ENCODE data around the gene SLC15A2. TPM values are rescaled to one million over a fixed set of nuclear protein-coding genes. Genes with fewer than 3 reads are reported as not detected.
"Not testable (repeated sequence)": the region's sequence is repeated elsewhere in the genome, so short reads cannot be mapped to it uniquely, and the experiment has no call there.

Gene SLC15A2, protein sequence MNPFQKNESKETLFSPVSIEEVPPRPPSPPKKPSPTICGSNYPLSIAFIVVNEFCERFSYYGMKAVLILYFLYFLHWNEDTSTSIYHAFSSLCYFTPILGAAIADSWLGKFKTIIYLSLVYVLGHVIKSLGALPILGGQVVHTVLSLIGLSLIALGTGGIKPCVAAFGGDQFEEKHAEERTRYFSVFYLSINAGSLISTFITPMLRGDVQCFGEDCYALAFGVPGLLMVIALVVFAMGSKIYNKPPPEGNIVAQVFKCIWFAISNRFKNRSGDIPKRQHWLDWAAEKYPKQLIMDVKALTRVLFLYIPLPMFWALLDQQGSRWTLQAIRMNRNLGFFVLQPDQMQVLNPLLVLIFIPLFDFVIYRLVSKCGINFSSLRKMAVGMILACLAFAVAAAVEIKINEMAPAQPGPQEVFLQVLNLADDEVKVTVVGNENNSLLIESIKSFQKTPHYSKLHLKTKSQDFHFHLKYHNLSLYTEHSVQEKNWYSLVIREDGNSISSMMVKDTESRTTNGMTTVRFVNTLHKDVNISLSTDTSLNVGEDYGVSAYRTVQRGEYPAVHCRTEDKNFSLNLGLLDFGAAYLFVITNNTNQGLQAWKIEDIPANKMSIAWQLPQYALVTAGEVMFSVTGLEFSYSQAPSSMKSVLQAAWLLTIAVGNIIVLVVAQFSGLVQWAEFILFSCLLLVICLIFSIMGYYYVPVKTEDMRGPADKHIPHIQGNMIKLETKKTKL
- total RNA-seq (1 to 10 TPM in 1 of 4 donors, under 1 TPM in 3; 0.52 to 1.8 (median 0.68) TPM), polyA plus RNA-seq (under 1 TPM; 0.30 to 0.38 (median 0.36) TPM)
- long read RNA-seq, donor 1 = 0 reads
- long read RNA-seq, donor 2 = 0 reads

DNA sequence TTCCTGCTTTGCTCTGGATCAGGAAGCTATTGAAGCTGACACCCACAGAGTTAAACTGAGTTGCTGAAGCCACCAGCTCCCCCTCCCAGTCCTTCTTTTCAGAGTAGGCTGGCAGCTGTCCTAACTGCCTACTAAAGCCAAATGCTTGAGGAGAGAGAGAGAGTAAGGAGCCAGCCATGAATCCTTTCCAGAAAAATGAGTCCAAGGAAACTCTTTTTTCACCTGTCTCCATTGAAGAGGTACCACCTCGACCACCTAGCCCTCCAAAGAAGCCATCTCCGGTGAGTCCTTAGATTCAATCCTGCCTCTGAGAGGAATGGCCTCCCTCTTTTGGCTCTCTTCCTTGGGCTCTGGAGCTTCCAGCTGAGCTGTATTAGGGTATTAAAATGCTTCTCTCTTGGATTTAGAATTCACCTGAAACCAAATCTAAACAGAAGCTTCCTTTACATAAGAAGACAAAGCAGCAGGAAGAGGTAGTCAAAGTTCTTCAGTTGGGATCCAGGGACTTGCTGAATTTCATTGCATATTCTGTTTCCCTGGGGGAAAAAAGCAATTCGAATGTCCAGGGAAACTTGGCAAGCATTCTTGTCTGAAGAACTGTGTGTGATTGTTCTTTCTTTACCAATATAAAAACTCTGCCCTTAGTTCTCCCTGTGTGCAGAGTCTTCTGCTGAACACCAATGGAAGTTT is at the start of gene SLC15A2:
Gene SLC15A2, plus strand, starts transcription at position 101 of the 690 bp plus-strand sequence. Its CDS starts 76 bp downstream, at position 177.
- H3K4me1 ChIP-seq = peaks cover 23% of the 10 kb centered on the region
- no peak within 1 kb of the TSS for H3K27ac ChIP-seq
- ATAC-seq (peak in 3 of 4 donors; percentile 48 to 71 (median 65)), DNase-seq (no peak)
- intact Hi-C loops (cut with DNase I) = no loop called here
- no peaks in the 10 kb centered on the region for H3K27me3 ChIP-seq (ENCODE audit: insufficient read depth in 3 of 3, low read length in 2 of 3)
- H3K4me3 ChIP-seq = no peak within 1 kb of the TSS
- WGBS, 3 donors = 5 to 16% (median 11%) methylated on average over 3 of the region's 3 CpGs
- no peaks in the 10 kb centered on the region for H3K36me3 ChIP-seq (ENCODE audit: insufficient read depth in 1 of 2, low read depth in 1 of 2)
- H3K9me3 ChIP-seq = no peaks in the 10 kb centered on the region
- TF ChIP-seq, protein P1, sequence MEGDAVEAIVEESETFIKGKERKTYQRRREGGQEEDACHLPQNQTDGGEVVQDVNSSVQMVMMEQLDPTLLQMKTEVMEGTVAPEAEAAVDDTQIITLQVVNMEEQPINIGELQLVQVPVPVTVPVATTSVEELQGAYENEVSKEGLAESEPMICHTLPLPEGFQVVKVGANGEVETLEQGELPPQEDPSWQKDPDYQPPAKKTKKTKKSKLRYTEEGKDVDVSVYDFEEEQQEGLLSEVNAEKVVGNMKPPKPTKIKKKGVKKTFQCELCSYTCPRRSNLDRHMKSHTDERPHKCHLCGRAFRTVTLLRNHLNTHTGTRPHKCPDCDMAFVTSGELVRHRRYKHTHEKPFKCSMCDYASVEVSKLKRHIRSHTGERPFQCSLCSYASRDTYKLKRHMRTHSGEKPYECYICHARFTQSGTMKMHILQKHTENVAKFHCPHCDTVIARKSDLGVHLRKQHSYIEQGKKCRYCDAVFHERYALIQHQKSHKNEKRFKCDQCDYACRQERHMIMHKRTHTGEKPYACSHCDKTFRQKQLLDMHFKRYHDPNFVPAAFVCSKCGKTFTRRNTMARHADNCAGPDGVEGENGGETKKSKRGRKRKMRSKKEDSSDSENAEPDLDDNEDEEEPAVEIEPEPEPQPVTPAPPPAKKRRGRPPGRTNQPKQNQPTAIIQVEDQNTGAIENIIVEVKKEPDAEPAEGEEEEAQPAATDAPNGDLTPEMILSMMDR (IDR thresholded peaks at IDR 0.05) = no peak

DNA sequence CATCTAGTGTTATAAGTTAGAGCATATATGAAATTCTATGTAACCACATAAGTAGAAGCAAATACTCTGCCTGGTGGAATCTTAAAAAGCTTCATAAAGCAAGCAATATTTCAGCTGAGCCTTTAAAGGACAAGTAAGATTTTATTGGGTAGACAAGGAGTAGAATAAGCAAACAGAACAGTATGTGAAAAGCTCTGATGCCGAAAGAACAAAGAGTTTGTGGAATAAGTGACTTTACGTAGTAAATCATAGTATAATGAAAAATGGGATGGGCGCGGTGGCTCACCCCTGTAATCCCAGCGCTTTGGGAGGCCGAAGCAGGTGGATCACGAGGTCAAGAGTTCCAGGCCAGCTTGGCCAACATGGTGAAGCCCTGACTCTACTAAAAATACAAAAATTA is 49.3 kb upstream of the SLC15A2 start:
- ATAC-seq (no peak), DNase-seq (no peak)
- intact Hi-C loops (cut with DNase I) = no loop called here
- no peaks in the 10 kb centered on the region for H3K27me3 ChIP-seq (ENCODE audit: insufficient read depth in 3 of 3, low read length in 2 of 3)
- WGBS, 3 donors = 95 to 100% (median 98%) methylated on average over 7 of the region's 7 CpGs
- TF ChIP-seq, protein P1 (IDR thresholded peaks at IDR 0.05) = no peak
- no peak overlapping the region for H3K4me3 ChIP-seq
- H3K36me3 ChIP-seq (ENCODE audit: insufficient read depth in 1 of 2, low read depth in 1 of 2) = peaks cover 0 to 4% of the 10 kb centered on the region in 2 donors
- no peak overlapping the region for H3K27ac ChIP-seq
- H3K9me3 ChIP-seq = no peaks in the 10 kb centered on the region
- H3K4me1 ChIP-seq = no peaks in the 10 kb centered on the region

DNA sequence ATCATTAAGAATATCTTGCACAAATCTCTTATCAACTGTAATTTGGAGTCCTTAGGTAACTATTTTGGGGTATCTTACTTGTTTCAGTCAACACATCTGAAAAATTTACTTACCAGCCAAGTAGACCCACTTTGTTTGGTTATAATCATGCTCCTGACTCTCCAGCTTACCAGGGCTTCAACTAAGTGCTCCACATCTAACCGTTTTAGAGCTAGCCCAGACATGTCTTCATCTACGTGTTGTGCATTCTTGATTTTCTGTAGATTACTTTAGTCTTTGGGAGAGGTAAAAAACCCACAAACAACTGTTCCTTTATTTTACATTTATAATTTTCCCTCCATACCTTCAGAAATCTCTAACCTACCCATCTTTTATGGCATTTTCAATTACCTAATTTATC is 41.9 kb upstream of the SLC15A2 start:
- intact Hi-C loops (cut with DNase I) = no loop called here
- no peak overlapping the region for H3K27ac ChIP-seq
- peaks cover 0 to 6% of the 10 kb centered on the region in 2 donors for H3K36me3 ChIP-seq (ENCODE audit: insufficient read depth in 1 of 2, low read depth in 1 of 2)
- no peak overlapping the region for H3K4me3 ChIP-seq
- ATAC-seq (no peak), DNase-seq (no peak)
- TF ChIP-seq, protein P1 (IDR thresholded peaks at IDR 0.05) = no peak
- 86 to 90% (median 89%) methylated on average over 2 of the region's 2 CpGs for WGBS, 3 donors
- H3K27me3 ChIP-seq (ENCODE audit: insufficient read depth in 3 of 3, low read length in 2 of 3) = no peaks in the 10 kb centered on the region
- H3K4me1 ChIP-seq = no peaks in the 10 kb centered on the region
- no peaks in the 10 kb centered on the region for H3K9me3 ChIP-seq

DNA sequence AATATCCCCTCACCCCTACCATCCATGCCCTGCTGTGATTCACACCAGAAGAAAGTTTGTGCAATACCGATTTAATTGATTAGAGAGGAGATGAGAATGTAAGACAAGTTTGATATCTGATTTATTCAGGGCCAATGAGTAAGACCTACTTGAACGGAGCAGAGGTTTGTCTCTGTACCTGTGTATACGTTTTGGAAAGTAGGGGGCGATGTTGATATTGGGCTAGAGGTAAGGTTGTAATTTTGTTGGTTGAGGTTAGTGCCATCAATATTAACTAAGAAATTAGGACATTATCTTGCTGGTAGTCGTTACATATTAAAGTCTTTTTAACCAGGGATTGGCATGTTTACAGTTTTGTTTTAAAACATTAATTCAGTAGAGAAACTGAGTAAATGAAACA is 38.6 kb upstream of the SLC15A2 start:
- H3K27me3 ChIP-seq (ENCODE audit: insufficient read depth in 3 of 3, low read length in 2 of 3) = no peaks in the 10 kb centered on the region
- peaks cover 0 to 11% of the 10 kb centered on the region in 2 donors for H3K36me3 ChIP-seq (ENCODE audit: insufficient read depth in 1 of 2, low read depth in 1 of 2)
- WGBS, 3 donors = 45 to 47% (median 46%) methylated on average over 5 of the region's 5 CpGs
- TF ChIP-seq, protein P1 (IDR thresholded peaks at IDR 0.05) = no peak
- H3K9me3 ChIP-seq = no peaks in the 10 kb centered on the region
- H3K27ac ChIP-seq = no peak overlapping the region
- intact Hi-C loops (cut with DNase I) = no loop called here
- DNase-seq (no peak), ATAC-seq (no peak)
- H3K4me3 ChIP-seq = no peak overlapping the region
- H3K4me1 ChIP-seq = no peaks in the 10 kb centered on the region

DNA sequence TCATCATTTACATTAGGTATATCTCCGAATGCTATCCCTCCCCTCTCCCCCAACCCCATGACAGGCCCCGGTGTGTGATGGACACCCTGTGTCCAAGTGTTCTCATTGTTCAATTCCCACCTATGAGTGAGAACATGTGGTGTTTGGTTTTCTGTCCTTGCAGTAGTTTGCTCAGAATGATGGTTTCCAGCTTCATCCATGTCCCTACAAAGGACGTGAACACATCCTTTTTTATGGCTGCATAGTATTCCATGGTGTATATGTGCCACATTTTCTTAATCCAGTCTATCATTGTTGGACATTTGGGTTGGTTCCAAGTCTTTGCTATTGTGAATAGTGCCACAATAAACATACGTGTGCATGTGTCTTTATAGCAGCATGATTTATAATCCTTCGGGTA is 36.4 kb upstream of the SLC15A2 start:
- H3K9me3 ChIP-seq; H3K27ac ChIP-seq; H3K4me1 ChIP-seq; H3K4me3 ChIP-seq; H3K27me3 ChIP-seq (ENCODE audit: insufficient read depth in 3 of 3, low read length in 2 of 3); ATAC-seq; intact Hi-C loops (cut with DNase I); DNase-seq: not testable (repeated sequence)
- peaks cover 0 to 11% of the 10 kb centered on the region in 2 donors for H3K36me3 ChIP-seq (ENCODE audit: insufficient read depth in 1 of 2, low read depth in 1 of 2)
- 95 to 96% (median 96%) methylated on average over 3 to 4 of the region's 5 CpGs for WGBS, 3 donors

DNA sequence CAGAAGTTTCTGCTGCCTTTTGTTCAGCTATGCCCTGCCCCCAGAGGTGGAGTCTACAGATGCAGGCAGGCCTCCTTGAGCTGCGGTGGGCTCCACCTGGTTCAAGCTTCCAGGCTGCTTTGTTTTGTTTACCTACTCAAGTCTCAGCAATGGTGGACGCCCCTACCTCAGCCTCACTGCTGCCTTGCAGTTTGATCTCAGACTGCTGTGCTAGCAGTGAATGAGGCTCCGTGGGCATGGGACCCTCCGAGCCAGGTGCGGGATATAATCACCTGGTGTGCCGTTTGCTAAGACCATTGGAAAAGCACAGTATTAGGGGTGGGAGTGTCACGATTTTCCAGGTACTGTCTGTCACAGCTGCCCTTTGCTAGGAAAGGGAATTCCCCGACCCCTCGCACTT is 31.0 kb upstream of the SLC15A2 start:
- intact Hi-C loops (cut with DNase I); ATAC-seq; H3K9me3 ChIP-seq; H3K27me3 ChIP-seq (ENCODE audit: insufficient read depth in 3 of 3, low read length in 2 of 3); H3K27ac ChIP-seq; DNase-seq; H3K36me3 ChIP-seq (ENCODE audit: insufficient read depth in 1 of 2, low read depth in 1 of 2); H3K4me3 ChIP-seq; H3K4me1 ChIP-seq: not testable (repeated sequence)
- 93 to 95% (median 94%) methylated on average over 9 of the region's 9 CpGs for WGBS, 3 donors
